IMR-90 (cell line): Measurements from ENCODE around the gene REXO5. TPM values are rescaled to one million over a fixed set of nuclear protein-coding genes. Genes with fewer than 3 reads are reported as not detected.

Experiments
- ATAC-seq: fragments of 200-7000 bp; cut with Tn5 transposase; 2 replicates; pipeline ENCODE4 v1.9.1; 2020; ENCODE audit warnings: low read depth, mild to moderate bottlenecking, moderate library complexity
- BruUV-seq: library from RNA; stranded (reverse); fragments of 400-500 nt; replicated peaks from 2 replicates; lab custom pipeline; 2021; lab: Mats Ljungman, UMichigan
- CTCF ChIA-PET: fragments of 300-600 bp; formaldehyde crosslinking; extraction: SDS; loops from one replicate; lab custom pipeline; 2021; ENCODE audit warnings: antibody characterized with exemption; lab: Yijun Ruan, JAX
- POLR2A ChIA-PET: fragments of 300-600 bp; sonication (Branson Sonifier 250); formaldehyde crosslinking; loops from one replicate; lab custom pipeline; 2022; ENCODE audit warnings: antibody characterized with exemption; ENCODE audit not compliant: unreplicated experiment; lab: Charles Lee
- DNase-seq: peaks from one replicate; pipeline ENCODE4 v3.0.0; 2013
- H2AFZ ChIP-seq: replicated peaks from 2 replicates; pipeline ENCODE3; 2013; ENCODE audit warnings: low read length, mild to moderate bottlenecking; ENCODE audit not compliant: poor library complexity
- H2AK5ac ChIP-seq: 2 replicates; pipeline ENCODE4 v1.6.1; 2013; ENCODE audit warnings: low read depth, low read length, inconsistent platforms
- H2AK9ac ChIP-seq: replicated peaks from 2 replicates; pipeline ENCODE3; 2013; ENCODE audit warnings: mild to moderate bottlenecking, low read depth, low read length, moderate library complexity; ENCODE audit not compliant: poor library complexity
- H2BK120ac ChIP-seq: 2 replicates; pipeline ENCODE4 v1.6.1; 2013; ENCODE audit warnings: low read depth, low read length, inconsistent platforms
- H2BK15ac ChIP-seq: 3 replicates; pipeline ENCODE4 v1.6.1; 2013; ENCODE audit warnings: low read depth, low read length, inconsistent platforms
- H2BK20ac ChIP-seq: 2 replicates; pipeline ENCODE4 v1.6.1; 2013; ENCODE audit warnings: low read depth, mild to moderate bottlenecking, inconsistent platforms, low read length, moderate library complexity
- H2BK5ac ChIP-seq: 2 replicates; pipeline ENCODE4 v1.6.1; 2013; ENCODE audit warnings: mild to moderate bottlenecking, low read depth, low read length, inconsistent platforms; ENCODE audit not compliant: poor library complexity, severe bottlenecking
- H3K14ac ChIP-seq: replicated peaks from 2 replicates; pipeline ENCODE4 v1.6.1; 2013; ENCODE audit warnings: low read depth, low read length, inconsistent platforms
- H3K18ac ChIP-seq: 2 replicates; pipeline ENCODE4 v1.6.1; 2013; ENCODE audit warnings: low read depth, low read length, control low read depth
- H3K23ac ChIP-seq: 2 replicates; pipeline ENCODE4 v1.6.1; 2013; ENCODE audit warnings: low read depth, low read length, inconsistent platforms
- H3K27ac ChIP-seq: 2 replicates; pipeline ENCODE4 v1.5.1; 2013; ENCODE audit warnings: mild to moderate bottlenecking, control low read depth, low read length; ENCODE audit not compliant: insufficient read depth
- H3K27me3 ChIP-seq: 2 replicates; pipeline ENCODE4 v1.6.1; 2013; ENCODE audit warnings: low read length; ENCODE audit not compliant: control insufficient read depth, insufficient read depth
- H3K36me3 ChIP-seq: 2 replicates; pipeline ENCODE4 v1.6.1; 2013; ENCODE audit warnings: low read length, mixed read lengths; ENCODE audit not compliant: control insufficient read depth, insufficient read depth
- H3K4ac ChIP-seq: 2 replicates; pipeline ENCODE4 v1.6.1; 2013; ENCODE audit warnings: low read depth, low read length, inconsistent platforms
- H3K4me1 ChIP-seq: 2 replicates; pipeline ENCODE4 v1.6.1; 2013; ENCODE audit warnings: low read length, mixed read lengths; ENCODE audit not compliant: control insufficient read depth, insufficient read depth
- H3K4me2 ChIP-seq: 2 replicates; pipeline ENCODE4 v1.6.1; 2013; ENCODE audit warnings: low read depth, mild to moderate bottlenecking, control low read depth, low read length, moderate library complexity
- H3K4me3 ChIP-seq: 2 replicates; pipeline ENCODE4 v1.5.1; 2013; ENCODE audit warnings: low read depth, mild to moderate bottlenecking, control low read depth, low read length, moderate library complexity; ENCODE audit not compliant: insufficient read depth
- H3K56ac ChIP-seq: 2 replicates; pipeline ENCODE4 v1.6.1; 2013; ENCODE audit warnings: low read length, inconsistent platforms; ENCODE audit not compliant: insufficient read depth; ENCODE audit errors: extremely low read depth
- H3K79me1 ChIP-seq, 2 experiments: 2 replicates each; pipeline ENCODE4 v1.6.1; 2013; ENCODE audit warnings: low read length in 2 of 2, inconsistent platforms in 1 of 2, low read depth in 1 of 2
- H3K9ac ChIP-seq: 2 replicates; pipeline ENCODE4 v1.6.1; 2013; ENCODE audit warnings: low read depth, low read length, control low read depth
- H3K9me1 ChIP-seq: 2 replicates; pipeline ENCODE4 v1.6.1; 2013; ENCODE audit warnings: low read length, inconsistent platforms; ENCODE audit not compliant: insufficient read depth
- H3K9me3 ChIP-seq: 2 replicates; pipeline ENCODE4 v1.6.1; 2013; ENCODE audit warnings: low read length; ENCODE audit not compliant: control insufficient read depth, insufficient read depth
- H4K20me1 ChIP-seq: 2 replicates; pipeline ENCODE4 v1.6.1; 2013; ENCODE audit warnings: low read length, inconsistent platforms; ENCODE audit not compliant: insufficient read depth
- H4K5ac ChIP-seq: 2 replicates; pipeline ENCODE4 v1.6.1; 2013; ENCODE audit warnings: mild to moderate bottlenecking, low read depth, low read length, control low read depth
- H4K8ac ChIP-seq, 2 experiments: 2 replicates each; pipeline ENCODE4 v1.6.1; 2013; ENCODE audit warnings: low read depth in 2 of 2, low read length in 2 of 2, control low read depth in 1 of 2, inconsistent platforms in 1 of 2
- H4K91ac ChIP-seq: 2 replicates; pipeline ENCODE4 v1.6.1; 2013; ENCODE audit warnings: low read depth, low read length, inconsistent platforms; ENCODE audit not compliant: insufficient read depth
- BHLHE40 ChIP-seq: fragments of 150-350 bp; IDR thresholded peaks from 2 replicates; pipeline ENCODE4 v1.6.1; 2016; ENCODE audit warnings: mild to moderate bottlenecking, low read depth, low read length
- CEBPB ChIP-seq: IDR thresholded peaks from 2 replicates; pipeline ENCODE4 v1.6.1; 2012; ENCODE audit warnings: low read depth, low read length, improper control_type of control experiment
- CHD1 ChIP-seq: IDR thresholded peaks from 2 replicates; pipeline ENCODE4 v1.6.1; 2012; ENCODE audit warnings: low read depth, low read length, improper control_type of control experiment
- ELK1 ChIP-seq: fragments of 150-350 bp; IDR thresholded peaks from 2 replicates; pipeline ENCODE4 v1.6.1; 2016; ENCODE audit warnings: low read depth, mild to moderate bottlenecking, low read length, moderate library complexity, borderline replicate concordance
- FOS ChIP-seq: fragments of 150-350 bp; IDR thresholded peaks from 2 replicates; pipeline ENCODE4 v1.6.1; 2016; ENCODE audit warnings: low read depth, low read length
- MAFK ChIP-seq: IDR thresholded peaks from 2 replicates; pipeline ENCODE4 v1.6.1; 2012; ENCODE audit warnings: low read depth, low read length, improper control_type of control experiment
- MAZ ChIP-seq: IDR thresholded peaks from 2 replicates; pipeline ENCODE4 v1.6.1; 2012; ENCODE audit warnings: low read depth, mild to moderate bottlenecking, low read length, improper control_type of control experiment, moderate library complexity, borderline replicate concordance
- MXI1 ChIP-seq: IDR thresholded peaks from 2 replicates; pipeline ENCODE4 v1.6.1; 2012; ENCODE audit warnings: low read depth, mild to moderate bottlenecking, low read length, moderate library complexity, borderline replicate concordance
- NFE2L2 ChIP-seq: fragments of 150-350 bp; IDR thresholded peaks from 2 replicates; pipeline ENCODE4 v1.6.1; 2016; ENCODE audit warnings: low read depth, mild to moderate bottlenecking, low read length
- POLR2A ChIP-seq: IDR thresholded peaks from 2 replicates; pipeline ENCODE4 v1.6.1; 2012; ENCODE audit warnings: mild to moderate bottlenecking, low read depth, low read length
- RAD21 ChIP-seq: IDR thresholded peaks from 2 replicates; pipeline ENCODE4 v1.6.1; 2012; ENCODE audit warnings: low read length, improper control_type of control experiment
- RCOR1 ChIP-seq: IDR thresholded peaks from 2 replicates; pipeline ENCODE4 v1.6.1; 2012; ENCODE audit warnings: mild to moderate bottlenecking, low read length, improper control_type of control experiment; ENCODE audit not compliant: insufficient replicate concordance
- RFX5 ChIP-seq: IDR thresholded peaks from 2 replicates; pipeline ENCODE4 v1.8.0; 2012; ENCODE audit warnings: low read depth, mild to moderate bottlenecking, low read length, moderate library complexity
- SMC3 ChIP-seq: fragments of 150-350 bp; IDR thresholded peaks from 2 replicates; pipeline ENCODE4 v1.6.1; 2016; ENCODE audit warnings: low read depth, mild to moderate bottlenecking, antibody characterized with exemption, low read length, moderate library complexity
- USF2 ChIP-seq: fragments of 150-350 bp; IDR thresholded peaks from 2 replicates; pipeline ENCODE4 v1.6.1; 2017; ENCODE audit warnings: mild to moderate bottlenecking, antibody characterized with exemption, low read length, low read depth
- WGBS, 2 experiments: methylation state at CpG; one replicate each; pipeline versions ENCODE4 v1.1.5 to v1.1.7; 2013; ENCODE audit warnings: missing lambda C conversion rate in 2 of 2; ENCODE audit not compliant: insufficient read length in 1 of 2; ENCODE audit errors: extremely low coverage in 2 of 2; 5-methylcytosine and 5-hydroxymethylcytosine counted together
- dilution Hi-C: fragments of 300-500 bp; cut with HindIII; formaldehyde crosslinking; loops from one replicate; pipeline ENCODE4 v1.14.3; 2018; ENCODE audit warnings: low sequenced_read_pairs; ENCODE audit not compliant: unreplicated experiment
- in situ Hi-C: fragments of 300-500 bp; cut with MboI; formaldehyde crosslinking; loops from 3 replicates; pipeline ENCODE4 v1.14.3; 2019; ENCODE audit warnings: low sequenced_read_pairs, inconsistent platforms, mixed read lengths
- intact Hi-C: fragments of 100-400 bp; cut with micrococcal nuclease; formaldehyde crosslinking; loops from 2 replicates; pipeline ENCODE4 v1.10.0; 2022
- polyA plus RNA-seq, 3 experiments: library from polyadenylated mRNA; depleted of rRNA; stranded (reverse); fragments of >200 nt; gene quantifications; 2 replicates each; pipeline ENCODE4 v1.2.3, GENCODE V29; 2012; ENCODE audit warnings: low replicate concordance in 1 of 3
- total RNA-seq: library from RNA; depleted of rRNA; stranded (reverse); fragments of >200 nt; gene quantifications from 2 replicates; pipeline ENCODE4 v1.2.3, GENCODE V29; 2012
- TF ChIP-seq, protein P1 (sequence below): conservative IDR thresholded peaks from 2 replicates; pipeline ENCODE4 v1.5.1; 2012; ENCODE audit warnings: mild to moderate bottlenecking, low read depth, low read length, improper control_type of control experiment

The REXO5 gene
- total and polyA plus RNA-seq, 2 of the 4 experiments (the other 2 are of a cell fraction): 3.7 to 7.0 TPM

DNA sequence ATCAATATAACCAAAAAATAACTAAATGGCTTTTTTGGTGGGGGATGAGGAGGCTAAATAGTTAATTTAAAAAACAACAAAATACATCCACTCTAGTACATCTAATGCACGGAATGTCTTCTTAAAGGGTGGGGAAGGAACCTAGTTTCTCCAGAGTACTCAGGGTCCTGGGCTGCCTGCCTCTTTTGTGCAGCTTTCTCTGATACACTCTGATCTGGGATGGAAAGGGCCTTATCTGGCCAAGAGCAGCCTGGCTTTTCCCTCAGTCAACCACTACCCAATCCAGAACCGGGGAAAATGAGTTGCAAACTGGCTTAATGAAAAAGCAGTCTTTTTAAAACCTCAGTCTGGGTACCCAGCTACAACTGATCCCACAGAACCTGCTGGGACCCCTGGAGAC is 51.0 kb downstream of the REXO5 start:
- no peak for ATAC-seq
- Histone ChIP-seq H4K91ac (no peak overlapping the region), H2BK20ac (no peak overlapping the region), H3K23ac (no peak overlapping the region), H2BK5ac (no peak overlapping the region), H3K18ac (no peak overlapping the region), H3K4me2 (no peak overlapping the region), H3K9ac (no peak overlapping the region), H3K4me1 (peaks cover 10% of the 10 kb centered on the region), H2BK120ac (no peak overlapping the region), H3K27ac (no peak overlapping the region), H3K4ac (no peak overlapping the region), H3K27me3 (no peaks in the 10 kb centered on the region), H3K56ac (no peak overlapping the region), H4K8ac (no peak overlapping the region), H4K20me1 (no peaks in the 10 kb centered on the region), H2AFZ (no peak overlapping the region), H3K79me1 (peaks cover 28 to 73% of the 10 kb centered on the region in 2 experiments), H3K14ac (no peak overlapping the region), H3K36me3 (peaks cover 38% of the 10 kb centered on the region), H4K5ac (no peak overlapping the region), H3K9me3 (no peaks in the 10 kb centered on the region), H2BK15ac (no peak overlapping the region), H3K4me3 (no peak overlapping the region), H2AK9ac (no peak overlapping the region), H3K9me1 (peaks cover 14% of the 10 kb centered on the region), H2AK5ac (no peak overlapping the region)
- in situ Hi-C loops (no loop called here), intact Hi-C loops (no loop called here), dilution Hi-C loops (no loop called here)
- no CpG with 5 or more reads among the region's 2 CpGs for WGBS, 2 experiments
- POLR2A ChIA-PET: no interaction called here
- no peak for DNase-seq
- no TSS peak for BruUV-seq
- no peak for TF ChIP-seq MXI1
- TF ChIP-seq MAZ: no peak
- no peak for TF ChIP-seq CEBPB
- no peak for TF ChIP-seq MAFK
- TF ChIP-seq, protein P1, sequence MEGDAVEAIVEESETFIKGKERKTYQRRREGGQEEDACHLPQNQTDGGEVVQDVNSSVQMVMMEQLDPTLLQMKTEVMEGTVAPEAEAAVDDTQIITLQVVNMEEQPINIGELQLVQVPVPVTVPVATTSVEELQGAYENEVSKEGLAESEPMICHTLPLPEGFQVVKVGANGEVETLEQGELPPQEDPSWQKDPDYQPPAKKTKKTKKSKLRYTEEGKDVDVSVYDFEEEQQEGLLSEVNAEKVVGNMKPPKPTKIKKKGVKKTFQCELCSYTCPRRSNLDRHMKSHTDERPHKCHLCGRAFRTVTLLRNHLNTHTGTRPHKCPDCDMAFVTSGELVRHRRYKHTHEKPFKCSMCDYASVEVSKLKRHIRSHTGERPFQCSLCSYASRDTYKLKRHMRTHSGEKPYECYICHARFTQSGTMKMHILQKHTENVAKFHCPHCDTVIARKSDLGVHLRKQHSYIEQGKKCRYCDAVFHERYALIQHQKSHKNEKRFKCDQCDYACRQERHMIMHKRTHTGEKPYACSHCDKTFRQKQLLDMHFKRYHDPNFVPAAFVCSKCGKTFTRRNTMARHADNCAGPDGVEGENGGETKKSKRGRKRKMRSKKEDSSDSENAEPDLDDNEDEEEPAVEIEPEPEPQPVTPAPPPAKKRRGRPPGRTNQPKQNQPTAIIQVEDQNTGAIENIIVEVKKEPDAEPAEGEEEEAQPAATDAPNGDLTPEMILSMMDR: no peak
- no peak for TF ChIP-seq FOS
- no peak for TF ChIP-seq ELK1
- TF ChIP-seq NFE2L2: no peak
- TF ChIP-seq SMC3: no peak
- TF ChIP-seq POLR2A: no peak
- TF ChIP-seq RCOR1: no peak
- no peak for TF ChIP-seq USF2
- no peak for TF ChIP-seq RAD21
- TF ChIP-seq BHLHE40: no peak
- TF ChIP-seq CHD1: no peak
- TF ChIP-seq RFX5: no peak
- CTCF ChIA-PET: no interaction called here
